HG03354 (cell line): ENCODE data around the gene PCDHGB7.
"Not testable (repeated sequence)": the region's sequence is repeated elsewhere in the genome, so short reads cannot be mapped to it uniquely, and the experiment has no call there.

Source experiments
- ATAC-seq: cut with Tn5 transposase; IDR thresholded peaks from one replicate; pipeline ENCODE4 v1.9.1; 2021; ENCODE audit warnings: mild to moderate bottlenecking; ENCODE audit not compliant: unreplicated experiment, poor library complexity, severe bottlenecking

Gene PCDHGB7

GRCh38 chr5:141417494-141418172 lies at the start of gene PCDHGB7:
TSS of gene PCDHGB7 (plus strand) at chr5:141417677. CDS start at chr5:141417860, 183 bp downstream.
- ATAC-seq = peak; percentile 79

- peak; percentile 69 for ATAC-seq
Observed at GRCh38 chr5:141369994-141370848, 47.3 kb upstream of the PCDHGB7 start, which contains the start of gene PCDHGB3. TSS of gene PCDHGB3 (plus strand) at chr5:141370242. CDS start at chr5:141370395, 153 bp downstream.

GRCh38 chr5:141371572-141372475 lies 45.7 kb upstream of the PCDHGB7 start:
- no peak for ATAC-seq

- ATAC-seq = no peak
Observed at GRCh38 chr5:141373673-141374317, 43.7 kb upstream of the PCDHGB7 start, which contains the start of gene PCDHGA6. TSS of gene PCDHGA6 (plus strand) at chr5:141373891. CDS start at chr5:141374084, 193 bp downstream.

GRCh38 chr5:141374627-141375026 lies 42.9 kb upstream of the PCDHGB7 start:
- no peak for ATAC-seq

- ATAC-seq = not testable (repeated sequence)
Observed at GRCh38 chr5:141375444-141376155, 41.9 kb upstream of the PCDHGB7 start.

- no peak for ATAC-seq
Observed at GRCh38 chr5:141382469-141383294, 34.8 kb upstream of the PCDHGB7 start, which contains the start of gene PCDHGA7. TSS of gene PCDHGA7 (plus strand) at chr5:141382742. CDS start at chr5:141382900, 158 bp downstream.

- ATAC-seq = no peak
Observed at GRCh38 chr5:141383345-141383744, 34.1 kb upstream of the PCDHGB7 start.

GRCh38 chr5:141384471-141385267 lies 32.8 kb upstream of the PCDHGB7 start:
- ATAC-seq = no peak

GRCh38 chr5:141387557-141388311 lies 29.7 kb upstream of the PCDHGB7 start, which contains the start of gene PCDHGB4:
TSS of gene PCDHGB4 (plus strand) at chr5:141387698. CDS start at chr5:141387885, 187 bp downstream.
- peak; percentile 98 for ATAC-seq

- no peak for ATAC-seq
Observed at GRCh38 chr5:141388661-141389060, 28.8 kb upstream of the PCDHGB7 start.

- ATAC-seq = no peak
Observed at GRCh38 chr5:141389153-141390042, 28.1 kb upstream of the PCDHGB7 start.

GRCh38 chr5:141392429-141393198 lies 24.9 kb upstream of the PCDHGB7 start, which contains the start of gene PCDHGA8:
TSS of gene PCDHGA8 (plus strand) at chr5:141392633. CDS start at chr5:141392814, 181 bp downstream.
- no peak for ATAC-seq

- ATAC-seq = no peak
Observed at GRCh38 chr5:141393267-141393666, 24.2 kb upstream of the PCDHGB7 start.
